Left kidney (tissue), 8 donors: ENCODE results near the gene CENPA. TPM values are rescaled to one million over a fixed set of nuclear protein-coding genes. Genes with fewer than 3 reads are reported as not detected.
"Not testable (repeated sequence)": the region's sequence is repeated elsewhere in the genome, so short reads cannot be mapped to it uniquely, and the experiment has no call there.

Experiments
- DNase-seq: peaks from one replicate; pipeline ENCODE4 v3.0.0-alpha.2; 2013
- long read RNA-seq, 8 donors: transcript quantifications; one replicate each; lab custom pipeline, GENCODE V29; 2026
- polyA plus RNA-seq: library from polyadenylated mRNA; unstranded; fragments of 120-200 nt; gene quantifications from one replicate; pipeline ENCODE4 v1.2.1, GENCODE V29; 2013; ENCODE audit not compliant: insufficient read length

Gene CENPA
- polyA plus RNA-seq: 20.7 TPM
- long read RNA-seq, donor 1, partial matches to known transcripts: 0 of 5 reads
- long read RNA-seq, donor 1, other reads (novel, unspliced or antisense): 0 of 5 reads
- long read RNA-seq, donor 2, transcript CENPA-202 (5 exons, 1,452 nt): major isoform, 11 of 11 reads
- long read RNA-seq, donor 2, partial matches to known transcripts: 0 of 11 reads
- long read RNA-seq, donor 2, other reads (novel, unspliced or antisense): 0 of 11 reads
- long read RNA-seq, donor 3, partial matches to known transcripts: 8 of 12 reads
- long read RNA-seq, donor 3, other reads (novel, unspliced or antisense): 0 of 12 reads
- long read RNA-seq, donor 4: 0 reads
- long read RNA-seq, donor 5, transcript CENPA-202 (5 exons, 1,452 nt): major isoform, 11 of 15 reads
- long read RNA-seq, donor 5, partial matches to known transcripts: 0 of 15 reads
- long read RNA-seq, donor 5, other reads (novel, unspliced or antisense): 0 of 15 reads
- long read RNA-seq, donor 6, transcript CENPA-202 (5 exons, 1,452 nt): major isoform, 7 of 10 reads
- long read RNA-seq, donor 6, partial matches to known transcripts: 0 of 10 reads
- long read RNA-seq, donor 6, other reads (novel, unspliced or antisense): 0 of 10 reads
- long read RNA-seq, donor 7, transcript CENPA-202 (5 exons, 1,452 nt): major isoform, 9 of 11 reads
- long read RNA-seq, donor 7, partial matches to known transcripts: 0 of 11 reads
- long read RNA-seq, donor 7, other reads (novel, unspliced or antisense): 0 of 11 reads
- long read RNA-seq, donor 8, partial matches to known transcripts: 0 of 5 reads
- long read RNA-seq, donor 8, other reads (novel, unspliced or antisense): 0 of 5 reads

- DNase-seq: peak; percentile 100
Observed at GRCh38 chr2:26785431-26786206, at the start of gene CENPA. Gene CENPA (plus strand): TSS chr2:26786056. CDS start chr2:26786197, 141 bp downstream.

GRCh38 chr2:26737221-26737620 is 48.6 kb upstream of the CENPA start:
- no peak for DNase-seq

GRCh38 chr2:26738481-26738880 is 47.4 kb upstream of the CENPA start:
- no peak for DNase-seq

GRCh38 chr2:26739514-26739913 is 46.3 kb upstream of the CENPA start:
- no peak for DNase-seq

GRCh38 chr2:26740346-26740745 is 45.5 kb upstream of the CENPA start:
- no peak for DNase-seq

GRCh38 chr2:26740890-26741302 is 45.0 kb upstream of the CENPA start:
- DNase-seq: no peak

- no peak for DNase-seq
Observed at GRCh38 chr2:26742048-26742770, 43.6 kb upstream of the CENPA start.

GRCh38 chr2:26743852-26744251 is 42.0 kb upstream of the CENPA start:
- DNase-seq: no peak

GRCh38 chr2:26744953-26745352 is 40.9 kb upstream of the CENPA start:
- DNase-seq: no peak

- peak; percentile 83 for DNase-seq
Observed at GRCh38 chr2:26745609-26746327, 40.1 kb upstream of the CENPA start.

GRCh38 chr2:26746934-26747333 is 38.9 kb upstream of the CENPA start:
- DNase-seq: no peak

- DNase-seq: not testable (repeated sequence)
Observed at GRCh38 chr2:26749787-26750420, 36.0 kb upstream of the CENPA start.

- DNase-seq: not testable (repeated sequence)
Observed at GRCh38 chr2:26750467-26750866, 35.4 kb upstream of the CENPA start.

- no peak for DNase-seq
Observed at GRCh38 chr2:26752656-26753055, 33.2 kb upstream of the CENPA start.

GRCh38 chr2:26754539-26754938 is 31.3 kb upstream of the CENPA start:
- no peak for DNase-seq

GRCh38 chr2:26754972-26755670 is 30.7 kb upstream of the CENPA start:
- DNase-seq: no peak

GRCh38 chr2:26756337-26756736 is 29.5 kb upstream of the CENPA start:
- DNase-seq: no peak

GRCh38 chr2:26757873-26758789 is 27.7 kb upstream of the CENPA start:
- peak; percentile 7 for DNase-seq
